H1 (cell line): ENCODE data around the gene SLIT2. TPM values are rescaled to one million over a fixed set of nuclear protein-coding genes. Genes with fewer than 3 reads are reported as not detected.

Source experiments
- CTCF ChIA-PET: fragments of 300-600 bp; sonication (Branson Sonifier 250); formaldehyde crosslinking; loops from one replicate; lab custom pipeline; 2021; ENCODE audit not compliant: partially characterized antibody; lab: Charles Lee
- POLR2A ChIA-PET: fragments of 300-600 bp; sonication (Branson Sonifier 250); formaldehyde crosslinking; loops from one replicate; lab custom pipeline; 2021; ENCODE audit warnings: inconsistent platforms; ENCODE audit not compliant: partially characterized antibody; lab: Charles Lee
- DNase-seq, 2 experiments: peaks; one replicate each; pipeline versions ENCODE4 v3.0.0 to v3.0.0-alpha.2; 2010 to 2022; ENCODE audit warnings: low spot score in 2 of 2, low read depth in 1 of 2, mixed read lengths in 1 of 2
- FAIRE-seq: peaks from 2 replicates; lab custom pipeline; 2011; peaks lifted over from hg19 to GRCh38; lab: Jason Lieb, UNC
- H2AFZ ChIP-seq: 2 replicates; pipeline ENCODE4 v1.8.1; 2012; ENCODE audit warnings: low read length, inconsistent platforms
- H2AK5ac ChIP-seq: 2 replicates; pipeline ENCODE4 v1.6.1; 2013; ENCODE audit warnings: low read depth, low read length
- H2BK120ac ChIP-seq: replicated peaks from 2 replicates; pipeline ENCODE3; 2013; ENCODE audit warnings: low read depth, low read length, inconsistent platforms
- H2BK12ac ChIP-seq: 2 replicates; pipeline ENCODE4 v1.6.1; 2013; ENCODE audit warnings: low read depth, low read length
- H2BK15ac ChIP-seq: 2 replicates; pipeline ENCODE4 v1.6.1; 2013; ENCODE audit warnings: low read length
- H2BK20ac ChIP-seq: 2 replicates; pipeline ENCODE4 v1.6.1; 2013; ENCODE audit warnings: low read length
- H2BK5ac ChIP-seq: 2 replicates; pipeline ENCODE4 v1.6.1; 2013; ENCODE audit warnings: low read depth, low read length
- H3K14ac ChIP-seq: 2 replicates; pipeline ENCODE4 v1.6.1; 2013; ENCODE audit warnings: inconsistent platforms; ENCODE audit not compliant: insufficient read length
- H3K18ac ChIP-seq: 2 replicates; pipeline ENCODE4 v1.6.1; 2013; ENCODE audit warnings: low read length; ENCODE audit errors: extremely low read depth
- H3K23ac ChIP-seq: 2 replicates; pipeline ENCODE4 v1.6.1; 2013; ENCODE audit warnings: inconsistent platforms; ENCODE audit not compliant: insufficient read length
- H3K23me2 ChIP-seq: 2 replicates; pipeline ENCODE4 v1.6.1; 2013; ENCODE audit warnings: low read depth, low read length
- H3K27ac ChIP-seq: 2 replicates; pipeline ENCODE4 v1.6.1; 2011; ENCODE audit warnings: low read depth, low read length, inconsistent platforms
- H3K27me3 ChIP-seq, 4 experiments: replicated peaks in 1 of 4; 1 replicate in 1 of 4; 2 replicates in 3 of 4; pipeline versions ENCODE4 v1.6.1 to v1.8.1; 2011 to 2013; ENCODE audit warnings: low read length in 3 of 4, mild to moderate bottlenecking in 3 of 4, inconsistent platforms in 2 of 4, mixed read lengths in 2 of 4, moderate library complexity in 1 of 4; ENCODE audit not compliant: control insufficient read depth in 3 of 4, insufficient read depth in 3 of 4; ENCODE audit errors: extremely low read depth in 1 of 4
- H3K36me3 ChIP-seq, 4 experiments: 2 replicates each; pipeline versions ENCODE4 v1.6.1 to v1.8.1; 2011 to 2013; ENCODE audit warnings: mild to moderate bottlenecking in 4 of 4, low read length in 3 of 4, moderate library complexity in 2 of 4, control low read depth in 1 of 4, inconsistent platforms in 1 of 4; ENCODE audit not compliant: insufficient read depth in 4 of 4, control insufficient read depth in 2 of 4
- H3K4ac ChIP-seq: replicated peaks from 2 replicates; pipeline ENCODE3; 2013; ENCODE audit warnings: low read length, low read depth, mixed read lengths, inconsistent platforms; ENCODE audit not compliant: insufficient read length
- H3K4me1 ChIP-seq, 4 experiments: replicated peaks in 1 of 4; 1 replicate in 1 of 4; 2 replicates in 3 of 4; pipeline versions ENCODE4 v1.6.1 to v1.8.1; 2011 to 2013; ENCODE audit warnings: low read length in 3 of 4, inconsistent platforms in 2 of 4, mixed read lengths in 1 of 4; ENCODE audit not compliant: insufficient read depth in 4 of 4, control insufficient read depth in 3 of 4
- H3K4me2 ChIP-seq, 2 experiments: 2 replicates each; pipeline versions ENCODE4 v1.6.1 to v1.8.1; 2011 to 2013; ENCODE audit warnings: low read depth in 2 of 2, low read length in 2 of 2, control low read depth in 1 of 2, inconsistent platforms in 1 of 2, mild to moderate bottlenecking in 1 of 2; ENCODE audit not compliant: insufficient read depth in 1 of 2
- H3K4me3 ChIP-seq, 4 experiments: fragments of 200-600, 300-600 bp in 1 of 4; sonication (generic), shearing (Covaris generic), sonication (Bioruptor Twin) in 1 of 4; 2 replicates each; pipeline versions ENCODE4 v1.5.1 to v1.8.1; 2011 to 2016; ENCODE audit warnings: low read length in 4 of 4, low read depth in 3 of 4, control low read depth in 2 of 4, inconsistent platforms in 2 of 4, mild to moderate bottlenecking in 2 of 4, mixed read lengths in 1 of 4, moderate library complexity in 1 of 4; ENCODE audit not compliant: insufficient read depth in 2 of 4; ENCODE audit errors: extremely low read depth in 1 of 4
- H3K56ac ChIP-seq: replicated peaks from 2 replicates; pipeline ENCODE3; 2013; ENCODE audit warnings: low read depth, mild to moderate bottlenecking, mixed read lengths, low read length, inconsistent platforms; ENCODE audit not compliant: insufficient read length
- H3K79me1 ChIP-seq: 2 replicates; pipeline ENCODE4 v1.6.1; 2013; ENCODE audit warnings: low read depth, low read length, control low read depth
- H3K79me2 ChIP-seq, 2 experiments: 2 replicates each; pipeline versions ENCODE4 v1.6.1 to v1.8.1; 2012 to 2013; ENCODE audit warnings: low read length in 2 of 2, mild to moderate bottlenecking in 2 of 2, inconsistent platforms in 1 of 2; ENCODE audit not compliant: insufficient read depth in 2 of 2, control insufficient read depth in 1 of 2
- H3K9ac ChIP-seq, 4 experiments: replicated peaks in 1 of 4; 1 replicate in 1 of 4; 2 replicates in 3 of 4; pipeline versions ENCODE4 v1.6.1 to v1.8.1; 2011 to 2013; ENCODE audit warnings: low read depth in 3 of 4, low read length in 3 of 4, control low read depth in 2 of 4, mild to moderate bottlenecking in 2 of 4, moderate library complexity in 2 of 4, inconsistent platforms in 1 of 4; ENCODE audit errors: extremely low read depth in 1 of 4
- H3K9me3 ChIP-seq, 2 experiments: 2 replicates each; pipeline versions ENCODE4 v1.6.1 to v1.8.1; 2012 to 2013; ENCODE audit warnings: mild to moderate bottlenecking in 2 of 2, moderate library complexity in 2 of 2, control low read depth in 1 of 2, inconsistent platforms in 1 of 2, low read depth in 1 of 2, low read length in 1 of 2, mixed read lengths in 1 of 2; ENCODE audit not compliant: insufficient read depth in 2 of 2
- H4K20me1 ChIP-seq, 2 experiments: replicated peaks in 1 of 2; 2 replicates each; pipeline versions ENCODE3 to v1.8.1; 2011 to 2013; ENCODE audit warnings: inconsistent platforms in 2 of 2, low read length in 2 of 2, mild to moderate bottlenecking in 1 of 2; ENCODE audit not compliant: insufficient read depth in 2 of 2, control insufficient read depth in 1 of 2
- H4K5ac ChIP-seq: 2 replicates; pipeline ENCODE4 v1.6.1; 2013; ENCODE audit warnings: low read length, low read depth, mixed read lengths, inconsistent platforms; ENCODE audit not compliant: insufficient read length
- H4K8ac ChIP-seq: 2 replicates; pipeline ENCODE4 v1.8.0; 2013; ENCODE audit warnings: mild to moderate bottlenecking, moderate library complexity, low read length, inconsistent platforms; ENCODE audit not compliant: insufficient read depth; ENCODE audit errors: extremely low read depth
- H4K91ac ChIP-seq: replicated peaks from 2 replicates; pipeline ENCODE3; 2013; ENCODE audit warnings: low read length, mixed read lengths, inconsistent platforms; ENCODE audit not compliant: insufficient read length
- BCL11A ChIP-seq, 2 experiments: IDR thresholded peaks; one replicate each; pipeline ENCODE4 v1.6.1; 2011; ENCODE audit warnings: low read depth in 2 of 2, low read length in 2 of 2, mild to moderate bottlenecking in 2 of 2
- CTBP2 ChIP-seq: IDR thresholded peaks from 2 replicates; pipeline ENCODE4 v1.7.0; 2011; ENCODE audit warnings: borderline replicate concordance, mild to moderate bottlenecking, moderate library complexity, mixed read lengths, low read length; ENCODE audit not compliant: insufficient read depth, insufficient read length
- E2F6 ChIP-seq: IDR thresholded peaks from 2 replicates; pipeline ENCODE4 v1.6.1; 2012; ENCODE audit warnings: inconsistent platforms
- EGR1 ChIP-seq: IDR thresholded peaks from 2 replicates; pipeline ENCODE4 v1.6.1; 2011; ENCODE audit warnings: low read depth, low read length, borderline replicate concordance
- EZH2 ChIP-seq: fragments of 200-600 bp; sonication (generic); IDR thresholded peaks from 2 replicates; pipeline ENCODE4 v1.7.1; 2012; ENCODE audit warnings: low read depth, mild to moderate bottlenecking, moderate library complexity, low read length, inconsistent platforms; ENCODE audit not compliant: severe bottlenecking
- HDAC2 ChIP-seq, 2 experiments: fragments of 300-600 bp in 1 of 2; sonication (generic) in 1 of 2; IDR thresholded peaks; 2 replicates each; pipeline ENCODE4 v1.6.1; 2011 to 2012; ENCODE audit warnings: low read depth in 2 of 2, low read length in 2 of 2, mild to moderate bottlenecking in 2 of 2, moderate library complexity in 2 of 2, borderline replicate concordance in 1 of 2, inconsistent platforms in 1 of 2
- KDM1A ChIP-seq: fragments of 200-600, 300-600 bp; sonication (generic); IDR thresholded peaks from 2 replicates; pipeline ENCODE4 v1.7.1; 2016; ENCODE audit warnings: mild to moderate bottlenecking, low read length, borderline replicate concordance
- KDM5A ChIP-seq: fragments of 200-600 bp; IDR thresholded peaks from 2 replicates; pipeline ENCODE4 v1.7.1; 2012; ENCODE audit warnings: mild to moderate bottlenecking, low read length, inconsistent platforms, mixed read lengths
- POU5F1 ChIP-seq: IDR thresholded peaks from 2 replicates; pipeline ENCODE4 v1.6.1; 2011; ENCODE audit warnings: low read depth, mild to moderate bottlenecking, low read length, moderate library complexity
- SIN3A ChIP-seq, 2 experiments: IDR thresholded peaks in 1 of 2; conservative IDR thresholded peaks in 1 of 2; 2 replicates each; pipeline ENCODE4 v1.6.1; 2011 to 2012; ENCODE audit warnings: low read length in 2 of 2, improper control_type of control experiment in 1 of 2, low read depth in 1 of 2, mild to moderate bottlenecking in 1 of 2
- SIX5 ChIP-seq: IDR thresholded peaks from 2 replicates; pipeline ENCODE4 v1.6.1; 2011; ENCODE audit warnings: mild to moderate bottlenecking, low read depth, low read length
- SRF ChIP-seq: IDR thresholded peaks from 2 replicates; pipeline ENCODE4 v1.6.1; 2011; ENCODE audit warnings: mild to moderate bottlenecking, low read depth, low read length, moderate library complexity
- YY1 ChIP-seq: IDR thresholded peaks from 2 replicates; pipeline ENCODE4 v1.6.1; 2011; ENCODE audit warnings: low read depth, mild to moderate bottlenecking, low read length
- WGBS, 2 experiments: shearing (Covaris generic) in 1 of 2; methylation state at CpG; one replicate each; pipeline versions ENCODE4 v1.1.6 to v1.1.7; 2013 to 2015; ENCODE audit warnings: low lambda C conversion rate in 2 of 2, mixed read lengths in 2 of 2, inconsistent platforms in 1 of 2, low coverage in 1 of 2, missing lambda C conversion rate in 1 of 2; ENCODE audit not compliant: insufficient replicate concordance in 2 of 2, insufficient coverage in 1 of 2, insufficient read length in 1 of 2; ENCODE audit errors: extremely low coverage in 1 of 2, missing lambda C conversion rate in 1 of 2; 5-methylcytosine and 5-hydroxymethylcytosine counted together
- polyA plus RNA-seq, 7 experiments: library from polyadenylated mRNA; depleted of rRNA in 3 of 7; stranded (reverse) in 5 of 7; unstranded in 2 of 7; fragments of >200 nt in 5 of 7; fragments of 200-250 nt in 2 of 7; gene quantifications; 1 replicate in 5 of 7; 2 replicates in 1 of 7; 4 replicates in 1 of 7; pipeline versions ENCODE4 v1.2.1 to v1.2.3, GENCODE V29; 2011 to 2013; ENCODE audit warnings: missing spikeins in 2 of 7, mixed read lengths in 2 of 7
- total RNA-seq: library from RNA; stranded (reverse); fragmentation: NEBNext Ultra II Directional; extraction: Animal tissue kit (Norgen Biotek cat#: 25700); gene quantifications from 2 replicates; pipeline ENCODE4 v1.2.1, GENCODE V29; 2021

SLIT2 gene
- total and polyA plus RNA-seq, 2 of the 8 experiments (the other 6 are each of a cell fraction or from before 2014, with no cell fraction given): 2.0 to 13.7 TPM

- Histone ChIP-seq H3K36me3 (no peaks in the 10 kb centered on the region), H2BK15ac (no peak overlapping the region), H2BK5ac (no peak overlapping the region), H3K14ac (no peak overlapping the region), H4K91ac (no peak overlapping the region), H2BK20ac (no peak overlapping the region), H4K8ac (no peak overlapping the region), H4K20me1 (no peaks in the 10 kb centered on the region), H3K9me3 (no peaks in the 10 kb centered on the region), H2BK12ac (no peak overlapping the region), H3K4ac (no peak overlapping the region), H3K79me2 (no peaks in the 10 kb centered on the region), H3K23me2 (no peaks in the 10 kb centered on the region), H3K4me2 (no peak overlapping the region), H3K18ac (no peak overlapping the region), H3K4me3 (no peak overlapping the region), H3K27ac (no peak overlapping the region), H3K79me1 (no peaks in the 10 kb centered on the region), H3K27me3 (no peaks in the 10 kb centered on the region), H3K4me1 (no peaks in the 10 kb centered on the region), H2AFZ (no peak overlapping the region), H2AK5ac (no peak overlapping the region), H3K56ac (no peak overlapping the region), H2BK120ac (no peak overlapping the region), H3K23ac (no peak overlapping the region), H3K9ac (no peak overlapping the region), H4K5ac (no peak overlapping the region)
- WGBS, 2 experiments: 96% methylated on average over 1 of the region's 1 CpG; no CpG with 5 or more reads in 1 of the 2 experiments
- ChIA-PET CTCF (interaction anchor here (1.3 to 1.7 kb wide), 4 partner anchors 10 to 17 kb away, joined by 3 to 7 read pairs (median 4); no protein-coding TSS in a partner anchor), POLR2A (interaction anchor here (0.7 to 2.9 kb wide), 2 partner anchors 13 to 18 kb away, joined by 4 to 19 read pairs; partner anchors contain the start of gene SLIT2)
- DNase-seq: no peak
- FAIRE-seq: no peak
- no peak for TF ChIP-seq SIX5
- TF ChIP-seq HDAC2 (IDR thresholded peaks at IDR 0.05; ENCODE audit: borderline replicate concordance in 1 of 2, low read depth in 2 of 2, low read length in 2 of 2): no peak
- no peak for TF ChIP-seq KDM1A
- no peak for TF ChIP-seq CTBP2
- TF ChIP-seq SRF: no peak
- TF ChIP-seq KDM5A: no peak
- TF ChIP-seq EGR1: no peak
- TF ChIP-seq POU5F1: no peak
- TF ChIP-seq E2F6: no peak
- no peak for TF ChIP-seq YY1
- TF ChIP-seq BCL11A (IDR thresholded peaks at IDR 0.05; ENCODE audit: low read depth in 2 of 2, low read length in 2 of 2): no peak
- TF ChIP-seq EZH2: no peak
- TF ChIP-seq SIN3A (conservative IDR thresholded peaks at IDR 0.05 in 1 of 2, IDR thresholded peaks at IDR 0.05 in 1 of 2; ENCODE audit: low read depth in 1 of 2, low read length in 2 of 2): no peak
Observed at GRCh38 chr4:20265726-20266125, 14.0 kb downstream of the SLIT2 start.
